ENCODE measurements around the gene PCED1B.
"Not testable (repeated sequence)": the region's sequence is repeated elsewhere in the genome, so short reads cannot be mapped to it uniquely, and the experiment has no call there.

Gene PCED1B, protein sequence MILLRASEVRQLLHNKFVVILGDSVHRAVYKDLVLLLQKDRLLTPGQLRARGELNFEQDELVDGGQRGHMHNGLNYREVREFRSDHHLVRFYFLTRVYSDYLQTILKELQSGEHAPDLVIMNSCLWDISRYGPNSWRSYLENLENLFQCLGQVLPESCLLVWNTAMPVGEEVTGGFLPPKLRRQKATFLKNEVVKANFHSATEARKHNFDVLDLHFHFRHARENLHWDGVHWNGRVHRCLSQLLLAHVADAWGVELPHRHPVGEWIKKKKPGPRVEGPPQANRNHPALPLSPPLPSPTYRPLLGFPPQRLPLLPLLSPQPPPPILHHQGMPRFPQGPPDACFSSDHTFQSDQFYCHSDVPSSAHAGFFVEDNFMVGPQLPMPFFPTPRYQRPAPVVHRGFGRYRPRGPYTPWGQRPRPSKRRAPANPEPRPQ

DNA sequence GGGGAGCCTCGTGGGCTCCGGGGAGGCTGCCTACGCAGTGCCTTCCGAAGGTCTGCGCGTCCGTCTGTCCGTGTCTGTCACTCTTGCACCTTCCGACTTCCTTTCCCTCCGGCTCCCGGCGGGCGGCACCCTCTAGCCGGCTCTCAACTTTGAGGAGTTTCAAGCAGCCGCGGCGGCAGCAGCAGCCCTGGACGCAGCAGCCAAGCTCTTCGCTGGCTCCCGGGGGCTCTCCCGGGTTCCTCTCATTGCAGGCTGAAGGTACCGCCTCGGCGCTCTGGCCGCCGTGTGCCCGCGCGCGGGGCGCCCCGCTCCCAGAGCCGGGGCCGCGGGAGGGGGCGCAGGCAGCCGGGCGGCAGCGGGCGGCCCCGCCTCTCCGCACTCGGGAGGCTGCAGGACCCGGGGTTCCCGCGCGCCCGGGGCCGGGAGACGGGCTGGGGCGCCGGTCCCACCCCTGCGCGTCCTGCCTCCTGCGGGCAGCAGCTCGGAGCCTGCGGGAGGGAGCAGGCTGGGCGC, at the start of gene PCED1B, which contains the start of gene AMIGO2:
Gene PCED1B, plus strand, starts transcription at position 154 of the 513 bp plus-strand sequence. CDS start 155,443 bp downstream, outside the sequence.
Gene AMIGO2, minus strand, starts transcription at position 492 of the 513 bp plus-strand sequence. CDS start 957 bp downstream, outside the sequence.
- no peak for DNase-seq

DNA sequence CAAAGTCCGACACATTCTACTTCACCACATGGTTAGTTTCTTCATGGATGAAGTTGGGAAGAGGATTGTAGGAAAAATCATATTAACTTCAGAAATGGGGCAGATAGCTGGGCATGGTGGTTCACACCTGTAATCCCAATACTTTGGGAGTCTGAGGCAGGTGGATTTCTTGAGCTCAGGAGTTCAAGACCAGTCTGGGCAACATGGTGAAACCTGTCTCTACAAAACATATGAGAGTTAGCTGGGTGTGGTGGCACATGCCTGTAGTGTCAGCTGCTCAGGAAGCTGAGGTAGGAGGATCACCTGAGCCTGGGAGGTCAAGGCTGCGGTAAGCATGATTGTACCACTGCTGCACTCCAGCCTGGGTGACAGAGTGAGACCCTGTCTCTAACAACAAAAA, 49.5 kb upstream of the PCED1B start:
- DNase-seq: no peak

DNA sequence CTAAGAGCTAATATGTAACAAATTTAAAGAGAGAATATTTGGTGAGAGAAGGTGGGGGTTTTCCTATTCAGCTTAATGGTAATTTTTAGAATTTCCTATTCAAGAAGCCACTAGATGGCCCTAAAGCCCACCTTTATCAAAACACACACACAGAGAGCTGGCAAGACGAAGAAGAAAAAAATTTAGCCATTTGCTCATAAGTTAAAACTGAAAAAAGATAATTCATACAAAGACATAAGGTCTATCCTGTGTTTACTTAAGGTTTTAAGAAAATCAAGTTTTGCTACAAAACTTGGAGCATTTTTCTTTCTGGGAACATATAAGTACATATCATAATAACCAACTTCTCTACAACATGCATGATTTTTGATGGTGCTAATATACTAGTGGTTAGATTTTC, 46.8 kb upstream of the PCED1B start:
- DNase-seq: peak in 1 of 2 experiments; percentile 20

DNA sequence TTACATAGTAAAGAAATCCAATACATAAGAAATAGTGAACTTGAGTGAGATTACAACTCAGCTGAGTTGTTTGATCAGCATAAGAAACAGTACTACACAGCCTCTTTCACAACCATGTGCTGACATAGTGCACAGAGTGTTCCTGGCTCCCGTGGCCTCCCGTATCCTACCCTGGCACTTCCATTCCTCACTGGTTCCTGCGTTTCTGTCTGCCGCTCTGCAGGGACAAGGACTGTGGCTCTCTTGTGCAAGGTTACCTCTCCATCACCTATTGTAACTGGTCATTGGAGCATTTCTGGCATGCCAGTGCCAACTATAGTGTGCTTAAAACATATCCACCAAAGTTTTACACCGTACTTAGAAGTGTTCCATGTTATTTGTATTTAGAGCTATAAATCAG, 46.3 kb upstream of the PCED1B start:
- DNase-seq: no peak

DNA sequence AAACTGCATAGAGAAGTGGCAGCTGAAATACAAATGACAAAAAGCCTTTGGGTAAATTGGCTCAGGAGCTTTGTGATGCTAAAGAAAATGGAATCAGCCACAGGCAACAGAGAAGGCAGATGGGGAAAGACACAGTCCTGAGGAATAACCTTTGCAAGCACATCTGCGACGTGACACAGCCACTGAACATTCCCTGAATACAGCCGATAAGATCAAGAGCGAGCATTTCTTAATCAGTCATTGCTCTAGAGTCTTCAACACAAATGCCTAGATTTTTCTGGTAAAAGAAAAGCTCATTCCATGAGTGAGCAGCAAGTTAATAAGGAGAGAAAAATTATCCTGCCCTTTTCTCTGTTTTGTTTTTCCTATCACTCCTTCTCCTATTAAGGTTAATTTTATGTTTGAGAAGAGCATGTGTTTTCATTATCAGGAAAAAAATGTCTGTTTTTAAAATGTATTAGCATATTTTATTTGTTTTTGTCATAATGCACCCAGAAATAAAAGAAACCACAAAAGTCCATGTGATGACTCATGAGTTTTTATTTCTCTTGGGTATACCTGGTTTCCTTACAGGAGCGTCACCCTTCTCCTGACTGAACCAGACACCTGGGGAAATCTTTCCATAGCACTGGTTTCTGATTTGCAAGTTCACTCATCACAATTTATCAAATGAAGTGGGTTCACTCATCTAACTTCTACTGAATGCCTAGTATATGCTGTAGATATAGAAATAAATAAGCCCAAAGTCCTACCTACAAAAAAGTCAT, 45.4 kb upstream of the PCED1B start:
- no peak for DNase-seq

DNA sequence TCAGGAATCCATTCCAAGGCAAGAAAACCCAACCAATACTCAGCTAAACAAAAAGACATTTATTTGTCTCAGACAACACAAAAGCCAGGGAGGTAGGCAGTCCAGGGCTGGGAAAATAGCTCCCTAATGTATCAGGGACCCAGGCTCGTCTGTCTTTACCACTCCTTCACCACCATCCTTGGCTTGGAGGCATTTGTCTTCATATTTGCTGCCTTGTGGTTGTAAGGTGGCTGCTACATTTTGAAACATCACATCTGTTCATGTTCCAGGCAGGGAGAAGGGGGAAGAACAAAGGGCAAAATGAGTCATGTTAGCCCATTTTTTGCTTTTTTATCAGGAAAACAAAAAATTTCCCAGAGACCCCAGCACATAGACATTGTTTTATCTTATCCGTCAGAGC, 44.8 kb upstream of the PCED1B start:
- DNase-seq: no peak

DNA sequence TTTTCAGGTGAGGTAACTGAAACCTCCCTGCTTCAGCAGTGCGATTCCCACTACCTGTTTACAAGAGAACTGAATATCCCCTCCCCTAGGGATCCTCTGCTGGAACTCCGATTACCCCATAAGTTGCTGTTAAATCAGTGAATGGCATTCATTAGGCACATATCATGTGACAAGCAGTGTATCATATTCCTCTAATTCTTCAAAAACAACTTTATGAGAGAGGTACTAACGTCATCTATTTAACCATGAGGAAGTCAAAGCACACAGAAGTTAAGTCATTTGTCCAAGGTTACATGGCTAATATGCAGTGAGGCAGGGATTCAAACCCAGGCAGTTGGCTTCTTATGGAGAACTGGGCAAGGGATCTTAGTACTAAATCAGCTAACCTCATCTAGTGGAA, 43.9 kb upstream of the PCED1B start:
- no peak for DNase-seq

DNA sequence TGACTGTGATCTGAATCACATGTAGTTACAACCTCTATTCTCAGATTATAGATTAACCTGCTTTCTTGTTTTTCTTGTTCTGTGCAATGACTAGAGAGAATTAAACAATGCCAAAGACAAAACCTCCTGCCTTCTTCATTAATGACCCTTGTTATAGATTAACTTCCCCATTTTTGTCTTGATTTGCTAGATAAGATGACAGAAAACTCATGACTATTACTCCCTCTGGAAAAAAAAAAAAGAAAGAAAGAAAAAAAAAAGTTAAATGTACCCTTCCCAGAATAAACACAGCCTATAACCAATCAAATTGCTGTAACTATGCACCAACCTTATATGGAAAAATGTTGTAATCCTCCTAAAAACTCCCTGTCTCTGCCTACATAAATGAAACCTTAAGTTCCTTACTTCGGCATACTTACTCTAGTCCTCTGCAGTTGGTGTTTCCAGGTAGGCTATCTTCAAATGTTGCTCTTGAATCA, 41.1 kb upstream of the PCED1B start:
- no peak for DNase-seq

DNA sequence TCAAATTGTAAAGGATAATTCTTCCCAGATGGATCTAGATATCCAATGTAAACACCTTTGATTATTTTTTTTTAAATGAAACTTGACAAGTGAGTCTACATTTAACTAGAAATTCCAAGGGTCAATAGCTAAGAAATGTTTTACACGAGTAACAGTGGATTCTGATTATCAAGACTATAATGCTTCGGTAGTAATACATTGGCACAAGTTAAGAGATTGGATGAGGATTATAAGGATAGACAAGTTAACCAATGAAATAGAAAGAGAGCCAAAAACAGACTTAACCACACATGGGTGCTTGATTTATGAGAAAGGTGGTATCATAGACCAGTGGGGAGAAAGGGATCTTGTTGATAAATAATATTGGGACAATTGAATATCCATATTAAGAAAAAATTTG, 40.3 kb upstream of the PCED1B start:
- DNase-seq: no peak

DNA sequence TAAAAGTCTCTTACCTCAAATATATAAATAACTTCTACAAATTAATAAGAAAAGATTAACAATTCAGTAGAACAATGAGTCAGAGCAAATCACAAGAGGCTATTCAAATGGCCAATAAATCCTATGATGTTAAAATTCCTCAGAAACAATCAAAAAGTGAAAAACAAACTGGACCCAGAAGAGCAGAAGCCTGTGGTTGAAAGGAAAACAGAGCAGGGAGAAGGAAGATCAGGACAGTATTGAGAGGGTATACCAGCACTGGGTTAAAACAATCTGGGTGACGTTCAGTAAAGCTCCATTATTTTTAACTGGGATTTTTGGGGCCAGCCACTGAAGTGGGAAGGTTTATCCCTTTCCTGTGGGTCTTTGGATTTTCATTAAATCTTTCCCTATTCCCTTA, 39.7 kb upstream of the PCED1B start:
- DNase-seq: no peak

DNA sequence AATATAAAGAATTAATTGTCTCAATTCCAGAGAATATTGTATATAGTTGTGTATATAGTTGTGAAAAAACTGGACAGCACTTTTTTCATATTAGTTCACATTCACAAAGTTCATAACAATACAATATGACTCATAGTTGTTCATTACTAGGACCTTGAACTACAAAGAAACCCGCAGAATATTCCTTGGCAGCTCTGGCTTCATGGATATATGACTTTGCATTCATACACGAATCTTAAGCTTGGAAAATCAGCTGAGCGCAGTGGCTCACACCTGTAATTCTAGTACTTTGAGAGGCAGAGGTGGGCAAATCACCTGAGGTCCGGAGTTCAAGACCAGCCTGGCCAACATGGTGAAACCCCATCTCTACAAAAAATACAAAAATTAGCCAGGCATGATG, 38.1 kb upstream of the PCED1B start:
- DNase-seq: no peak

DNA sequence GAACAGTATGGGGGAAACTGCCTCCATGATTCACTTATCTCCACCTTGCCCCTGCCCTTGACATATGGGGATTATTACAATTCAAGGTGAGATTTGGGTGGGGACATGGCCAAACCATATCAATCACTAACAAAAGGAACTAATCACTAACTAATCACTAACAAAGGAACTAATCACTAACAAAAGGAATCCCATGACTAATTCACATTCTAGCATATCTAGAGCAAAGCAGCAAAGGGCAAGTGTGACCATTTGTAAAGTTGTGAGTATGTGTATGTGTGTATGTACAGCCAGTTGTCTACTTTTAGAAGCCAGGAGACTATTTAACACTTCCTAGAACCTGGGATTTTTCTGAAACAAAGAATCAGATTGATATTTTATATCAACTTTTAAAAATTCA, 30.9 kb upstream of the PCED1B start:
- no peak for DNase-seq

DNA sequence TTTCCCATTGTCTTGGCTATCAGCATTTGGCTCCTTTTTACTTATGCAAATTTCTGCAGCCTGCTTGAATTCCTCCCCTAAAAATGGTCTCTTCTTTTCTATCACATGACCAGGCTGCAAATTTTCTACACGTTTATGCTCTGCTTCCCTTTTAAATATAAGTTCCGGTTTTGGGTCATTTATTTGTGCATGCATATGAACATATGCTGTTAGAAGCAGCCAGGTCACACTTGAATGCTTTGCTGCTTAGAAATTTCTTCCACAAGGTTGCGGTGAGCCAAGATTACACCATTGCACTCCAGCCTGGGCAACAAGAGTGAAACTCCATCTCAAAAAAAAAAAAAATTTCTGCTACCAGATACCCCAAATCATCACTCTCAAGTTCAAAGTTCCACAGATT, 28.1 kb upstream of the PCED1B start:
- DNase-seq: not testable (repeated sequence)

DNA sequence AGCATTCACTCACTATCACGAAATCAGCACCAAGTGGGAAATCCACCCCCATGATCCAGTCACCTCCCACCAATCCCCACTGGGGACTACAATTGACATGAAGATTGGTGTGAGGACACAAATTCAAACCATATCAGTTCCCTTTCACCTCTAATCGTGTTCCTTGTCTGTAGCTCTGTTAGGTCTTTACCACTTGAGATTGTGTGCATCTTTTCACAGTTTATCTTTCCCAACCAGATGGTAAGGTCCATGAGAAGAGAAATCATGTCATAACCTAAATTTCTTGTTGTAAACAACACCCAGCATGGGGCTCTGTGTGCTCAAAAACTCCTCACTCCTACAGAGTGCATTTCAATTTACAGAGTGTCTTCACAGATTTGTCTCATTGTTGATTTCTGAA, 27.1 kb upstream of the PCED1B start:
- DNase-seq: no peak

DNA sequence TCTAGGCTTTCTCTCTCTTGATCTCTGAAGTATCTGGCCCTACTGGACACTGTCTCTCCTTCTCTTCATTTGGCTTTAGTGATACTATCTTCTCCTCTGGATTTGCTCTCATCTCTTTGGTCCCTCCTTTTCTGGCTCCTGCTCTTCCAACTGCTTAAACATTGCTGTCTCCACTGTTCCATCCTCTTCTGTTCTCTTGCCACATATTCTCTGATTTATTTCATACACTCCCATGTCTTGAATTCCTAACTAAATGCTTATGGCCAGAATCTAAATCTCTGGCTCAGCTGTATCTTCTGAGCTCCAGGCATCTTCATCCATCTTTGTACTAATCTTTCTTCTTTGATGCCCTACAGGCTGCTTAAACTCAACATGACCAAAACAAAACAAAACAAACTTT, 25.5 kb upstream of the PCED1B start:
- DNase-seq: no peak

DNA sequence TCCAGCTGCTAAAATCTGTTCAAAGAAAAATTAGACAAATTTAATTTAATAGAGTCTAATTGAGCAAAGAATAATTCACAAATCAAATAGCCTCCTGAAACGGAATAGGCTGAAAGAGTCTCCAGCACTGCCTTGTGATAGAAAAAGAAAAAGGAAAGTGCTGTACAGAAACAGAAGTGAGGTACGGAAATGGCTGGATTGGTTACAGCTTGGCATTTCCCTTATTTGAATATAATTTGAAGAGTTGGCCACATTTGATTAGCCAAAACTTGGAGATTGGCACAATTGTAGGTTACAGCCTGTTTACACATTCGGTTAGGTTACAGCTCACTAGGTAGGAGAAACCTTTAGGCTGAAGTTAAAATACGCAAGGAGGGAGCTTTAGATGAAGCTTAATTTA, 24.8 kb upstream of the PCED1B start:
- no peak for DNase-seq

DNA sequence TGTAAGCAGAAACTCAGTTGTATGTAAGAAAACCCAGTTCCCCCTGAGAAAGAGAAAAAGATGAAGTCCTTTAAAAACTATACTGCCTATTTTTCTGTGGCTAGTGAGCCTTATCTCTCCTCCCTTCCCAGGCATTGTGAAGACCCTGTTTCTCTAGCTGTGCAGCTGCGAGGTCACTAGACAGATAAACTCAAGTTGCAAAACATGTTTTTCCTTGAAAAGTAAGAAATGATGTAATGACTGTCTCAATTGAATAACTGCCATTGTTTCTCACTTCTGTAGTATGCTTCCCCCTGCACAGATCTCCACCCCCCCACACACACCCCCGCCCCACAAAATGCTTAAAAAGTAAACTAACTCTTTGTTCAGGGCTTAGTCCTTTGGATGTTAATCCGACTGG, 23.6 kb upstream of the PCED1B start:
- not testable (repeated sequence) for DNase-seq

DNA sequence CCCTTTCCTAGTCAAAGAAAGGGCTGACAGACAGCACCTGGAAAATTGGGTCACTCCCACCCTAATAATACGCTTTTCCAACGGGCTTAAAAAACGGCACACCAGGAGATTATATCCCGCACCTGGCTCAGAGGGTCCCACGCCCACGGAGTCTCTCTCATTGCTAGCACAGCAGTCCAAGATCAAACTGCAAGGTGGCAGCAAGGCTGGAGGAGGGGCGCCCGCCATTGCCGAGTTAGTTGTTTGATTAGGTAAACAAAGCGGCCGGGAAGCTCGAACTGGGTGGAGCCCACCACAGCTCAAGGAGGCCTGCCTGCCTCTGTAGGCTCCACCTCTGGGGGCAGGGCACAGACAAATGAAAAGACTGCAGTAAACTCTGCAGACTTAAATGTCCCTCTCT, 22.5 kb upstream of the PCED1B start:
- DNase-seq: not testable (repeated sequence)

DNA sequence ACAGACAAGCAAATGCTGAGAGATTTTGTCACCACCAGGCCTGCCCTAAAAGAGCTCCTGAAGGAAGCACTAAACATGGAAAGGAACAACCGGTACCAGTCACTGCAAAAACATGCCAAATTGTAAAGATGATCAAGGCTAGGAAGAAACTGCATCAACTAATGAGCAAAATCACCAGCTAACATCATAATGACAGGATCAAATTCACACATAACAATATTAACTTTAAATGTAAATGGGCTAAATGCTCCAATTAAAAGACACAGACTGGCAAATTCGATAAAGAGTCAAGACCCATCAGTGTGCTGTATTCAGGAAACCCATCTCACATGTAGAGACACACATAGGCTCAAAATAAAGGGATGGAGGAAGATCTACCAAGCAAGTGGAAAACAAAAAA, 20.8 kb upstream of the PCED1B start:
- DNase-seq: not testable (repeated sequence)

DNA sequence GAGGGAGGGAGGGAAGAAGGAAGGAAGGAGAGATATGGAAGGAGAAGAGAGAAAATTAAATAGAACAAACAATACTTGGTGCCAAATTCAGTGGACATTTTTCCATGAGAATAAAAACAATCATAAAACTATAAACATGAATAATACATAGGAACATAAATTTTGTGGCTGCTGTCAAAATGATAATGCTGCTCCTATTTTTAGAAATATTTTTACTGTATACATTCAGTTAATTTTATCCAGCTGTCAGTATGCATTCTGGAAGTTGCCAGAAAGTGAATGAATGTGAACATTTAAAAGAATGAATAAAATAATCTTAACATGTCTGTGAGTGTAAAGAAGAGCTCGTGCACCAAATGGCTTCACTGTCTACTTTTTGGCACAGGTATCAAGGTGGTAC, 13.9 kb upstream of the PCED1B start:
- no peak for DNase-seq

DNA sequence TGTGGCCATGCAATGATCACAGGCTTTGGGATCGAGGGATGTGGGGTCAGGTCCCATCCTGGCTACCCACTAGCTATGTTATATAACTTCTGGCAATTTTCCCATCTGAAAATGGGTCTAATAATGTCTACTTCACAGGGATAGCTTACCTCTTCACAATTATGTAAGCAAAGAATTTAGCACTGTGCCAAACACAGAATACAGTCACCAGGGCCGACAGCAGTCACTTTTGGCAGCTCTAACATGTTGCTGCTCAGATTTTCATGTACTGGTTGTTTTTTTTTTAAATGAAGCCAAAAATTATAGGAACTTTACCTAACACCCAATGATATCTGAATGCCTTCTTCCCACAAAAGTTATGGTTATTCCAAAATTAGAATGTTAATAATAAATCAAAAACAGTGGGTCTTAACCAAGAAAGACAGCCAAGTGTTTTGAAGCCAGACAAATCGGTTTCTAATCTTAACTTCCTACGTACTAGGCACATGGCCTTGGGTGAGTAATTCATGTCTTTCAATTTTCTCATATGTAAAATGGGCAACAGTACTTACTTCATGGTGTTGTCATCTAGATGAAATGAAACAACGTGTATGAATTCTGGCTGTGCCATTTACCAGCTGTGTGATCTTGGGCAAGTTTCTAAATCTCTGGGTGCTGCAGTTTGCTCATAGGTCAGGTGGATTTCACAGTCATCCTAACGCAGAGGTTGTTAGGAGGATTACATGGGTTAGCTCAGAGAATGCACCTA, 13.0 kb upstream of the PCED1B start:
- DNase-seq: no peak

DNA sequence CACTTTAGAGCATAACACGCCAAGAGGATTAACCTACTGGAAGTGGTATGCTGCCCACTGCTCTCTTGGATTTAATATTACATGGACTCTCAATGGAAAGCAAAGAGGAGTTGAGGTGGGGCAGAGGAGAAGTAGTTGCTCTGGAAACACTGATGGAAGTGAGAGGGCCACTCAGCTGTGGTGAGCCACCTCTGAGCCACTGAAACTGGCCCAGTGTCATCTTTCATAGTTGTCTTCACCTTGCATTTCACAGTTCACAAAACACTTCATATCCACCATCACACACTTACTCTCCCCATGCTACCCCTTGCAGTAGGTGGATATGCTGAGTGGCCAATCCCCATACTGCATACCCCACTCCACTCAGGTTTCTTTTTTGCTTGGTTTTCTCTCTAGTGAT, 12.2 kb upstream of the PCED1B start:
- DNase-seq: no peak

All from NCI-H446 (cell line).